HG03469 (cell line): ENCODE results near the gene DDX55.
"Not testable (repeated sequence)": the region's sequence is repeated elsewhere in the genome, so short reads cannot be mapped to it uniquely, and the experiment has no call there.

Source experiments
- ATAC-seq: cut with Tn5 transposase; IDR thresholded peaks from one replicate; pipeline ENCODE4 v1.9.1; 2021; ENCODE audit warnings: mild to moderate bottlenecking, moderate library complexity, moderate number of reproducible peaks; ENCODE audit not compliant: unreplicated experiment

The DDX55 gene, protein sequence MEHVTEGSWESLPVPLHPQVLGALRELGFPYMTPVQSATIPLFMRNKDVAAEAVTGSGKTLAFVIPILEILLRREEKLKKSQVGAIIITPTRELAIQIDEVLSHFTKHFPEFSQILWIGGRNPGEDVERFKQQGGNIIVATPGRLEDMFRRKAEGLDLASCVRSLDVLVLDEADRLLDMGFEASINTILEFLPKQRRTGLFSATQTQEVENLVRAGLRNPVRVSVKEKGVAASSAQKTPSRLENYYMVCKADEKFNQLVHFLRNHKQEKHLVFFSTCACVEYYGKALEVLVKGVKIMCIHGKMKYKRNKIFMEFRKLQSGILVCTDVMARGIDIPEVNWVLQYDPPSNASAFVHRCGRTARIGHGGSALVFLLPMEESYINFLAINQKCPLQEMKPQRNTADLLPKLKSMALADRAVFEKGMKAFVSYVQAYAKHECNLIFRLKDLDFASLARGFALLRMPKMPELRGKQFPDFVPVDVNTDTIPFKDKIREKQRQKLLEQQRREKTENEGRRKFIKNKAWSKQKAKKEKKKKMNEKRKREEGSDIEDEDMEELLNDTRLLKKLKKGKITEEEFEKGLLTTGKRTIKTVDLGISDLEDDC

DNA sequence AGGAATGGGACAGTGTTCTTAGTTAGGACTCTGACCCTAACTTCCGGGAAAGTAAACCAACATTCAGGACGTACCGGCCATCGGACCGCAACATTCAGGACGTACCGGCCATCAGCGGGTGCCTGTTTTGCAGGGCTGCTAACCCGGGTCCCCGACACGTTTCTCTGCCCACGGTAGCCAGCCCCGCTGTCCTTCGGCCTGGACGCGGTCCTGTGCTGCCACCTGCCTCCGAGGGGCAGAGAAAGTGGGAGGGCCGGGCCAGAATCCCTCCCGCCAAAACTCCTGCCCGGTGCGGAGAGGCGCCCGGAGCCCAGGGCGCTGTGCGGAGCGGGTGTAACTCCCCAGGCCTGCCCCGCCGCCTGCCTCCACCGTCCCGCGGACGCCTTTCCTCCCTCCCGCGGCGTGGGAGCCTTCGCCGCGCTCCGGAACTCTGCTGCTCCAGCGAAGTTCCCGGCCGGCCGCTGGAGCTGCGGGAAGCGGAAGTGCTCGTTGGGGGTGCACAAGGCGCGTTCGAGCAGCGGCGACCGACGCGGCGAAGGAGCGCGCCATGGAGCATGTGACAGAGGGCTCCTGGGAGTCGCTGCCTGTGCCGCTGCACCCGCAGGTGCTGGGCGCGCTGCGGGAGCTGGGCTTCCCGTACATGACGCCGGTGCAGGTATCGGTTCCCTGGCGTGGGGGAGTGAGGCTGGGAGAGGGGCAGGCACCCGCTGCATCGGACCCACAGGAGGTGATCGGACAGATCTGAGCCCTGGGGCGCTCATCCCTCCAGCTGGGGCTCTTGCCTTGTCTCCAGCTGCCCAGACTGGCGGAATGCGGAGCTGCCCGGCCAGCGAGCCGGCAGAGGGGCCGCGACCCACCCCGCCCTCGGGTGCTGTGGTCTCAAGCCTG lies at the start of gene DDX55:
TSS of gene DDX55 (plus strand) at position 498 of the 888 bp plus-strand sequence. CDS start at position 548, 50 bp downstream.
- peak; percentile 67 for ATAC-seq

DNA sequence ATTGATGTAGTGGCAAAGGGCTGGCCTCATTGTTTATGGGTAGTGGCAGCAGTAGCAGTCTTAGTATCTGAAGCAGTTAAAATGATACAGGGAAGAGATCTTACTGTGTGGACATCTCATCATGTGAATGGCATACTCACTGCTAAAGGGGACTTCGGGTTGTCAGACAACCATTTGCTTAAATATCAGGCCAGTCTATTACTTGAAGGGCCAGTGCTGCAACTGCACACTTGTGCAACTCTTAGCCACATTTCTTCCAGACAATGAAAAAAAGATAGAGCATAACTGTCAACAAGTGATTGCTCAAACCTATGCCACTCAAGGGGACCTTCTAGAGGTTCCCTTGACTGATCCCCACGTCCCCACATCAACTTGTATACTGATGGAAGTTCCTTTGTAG lies 47.8 kb upstream of the DDX55 start:
- not testable (repeated sequence) for ATAC-seq

DNA sequence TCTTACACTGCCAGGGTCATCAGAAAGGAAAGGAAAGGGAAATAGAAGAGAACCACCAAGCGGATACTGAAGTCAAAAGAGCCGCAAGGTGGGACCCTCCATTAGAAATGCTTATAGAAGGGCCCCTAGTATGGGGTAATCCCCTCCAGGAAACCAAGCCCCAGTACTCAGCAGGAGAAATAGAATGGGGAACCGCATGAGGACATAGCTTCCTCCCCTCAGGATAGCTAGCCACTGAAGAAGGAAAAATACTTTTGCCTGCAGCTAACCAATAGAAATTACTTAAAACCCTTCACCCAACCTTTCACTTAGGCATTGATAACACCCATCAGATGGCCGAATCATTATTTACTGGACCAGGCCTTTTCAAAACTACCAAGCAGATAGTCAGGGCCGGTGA lies 47.1 kb upstream of the DDX55 start:
- not testable (repeated sequence) for ATAC-seq

DNA sequence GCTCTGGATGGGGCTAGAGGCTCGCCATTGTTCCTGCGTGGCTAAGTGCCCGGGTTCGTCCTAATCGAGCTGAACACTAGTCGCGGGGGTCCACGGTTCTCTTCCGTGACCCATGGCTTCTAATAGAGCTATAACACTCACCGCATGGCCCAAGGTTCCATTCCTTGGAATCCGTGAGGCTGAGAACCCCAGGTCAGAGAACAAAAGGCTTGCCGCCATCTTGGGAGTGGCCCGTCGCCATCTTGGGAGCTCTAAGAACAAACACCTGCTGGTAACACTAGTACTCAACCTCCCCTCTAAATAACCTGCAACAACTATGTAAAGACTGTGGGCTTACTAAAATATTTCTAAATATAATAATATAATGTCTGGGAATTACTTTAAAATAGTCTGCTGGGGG lies 43.4 kb upstream of the DDX55 start:
- not testable (repeated sequence) for ATAC-seq

DNA sequence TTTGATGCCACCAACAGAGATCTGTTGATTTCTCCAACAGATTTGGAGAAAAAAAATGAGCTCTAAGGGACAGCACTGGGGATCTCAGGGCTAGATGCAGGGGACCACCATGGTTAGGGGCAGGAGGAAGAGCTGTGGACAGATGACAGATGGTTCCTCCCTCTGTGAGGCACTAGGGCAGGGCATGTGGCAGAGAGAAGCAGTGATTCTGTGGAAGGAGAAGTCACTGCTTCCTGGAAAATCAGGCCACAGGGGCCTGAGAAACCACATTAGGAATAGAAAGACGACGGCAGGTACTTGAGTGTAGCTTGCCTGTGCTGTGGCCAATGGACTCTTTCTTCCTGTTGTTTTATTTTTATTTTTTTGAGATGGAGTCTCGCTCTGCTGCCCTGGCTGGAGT lies 42.4 kb upstream of the DDX55 start:
- ATAC-seq, result no peak

DNA sequence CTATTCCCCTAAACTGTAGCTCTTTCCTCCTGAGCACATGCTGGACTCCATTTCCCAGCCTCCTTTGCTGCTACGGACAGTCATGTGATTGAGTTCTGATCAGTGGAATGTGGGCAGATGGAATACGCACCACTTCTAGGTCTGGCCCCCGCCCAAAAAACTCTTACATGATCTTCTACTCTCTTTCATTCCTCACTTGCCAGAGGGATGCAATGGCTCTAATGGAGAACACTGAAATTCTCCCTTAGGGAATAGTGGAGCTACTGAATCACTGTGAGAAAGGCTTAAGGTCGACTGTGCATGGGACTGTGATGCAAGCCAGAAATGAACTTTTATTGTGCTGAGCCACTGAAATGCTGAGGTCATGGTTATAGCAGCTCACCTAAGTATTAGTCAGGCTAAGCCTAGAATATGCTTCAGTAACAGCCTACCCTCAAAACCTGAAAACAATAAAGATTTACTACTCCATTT lies 30.5 kb upstream of the DDX55 start:
- ATAC-seq, result no peak

DNA sequence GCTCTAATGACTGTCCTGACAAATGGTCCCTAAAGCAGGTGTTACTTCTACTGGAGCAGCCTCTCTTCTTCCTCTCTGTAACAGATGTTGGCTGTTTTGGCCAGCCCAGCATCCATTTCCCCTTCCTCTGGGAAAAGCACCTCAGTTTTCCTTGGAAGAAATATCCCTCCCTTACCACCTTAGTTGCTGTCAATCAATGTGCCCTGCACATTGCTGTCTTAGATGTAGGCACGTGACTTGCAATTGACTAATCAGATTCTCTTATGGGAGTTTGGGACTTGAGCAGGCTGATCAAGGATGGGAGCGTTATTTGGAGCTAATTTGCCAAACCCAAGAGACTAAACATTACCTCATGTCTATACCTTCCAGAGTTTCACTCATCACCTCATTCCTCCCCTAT lies 29.5 kb upstream of the DDX55 start:
- ATAC-seq, result no peak

DNA sequence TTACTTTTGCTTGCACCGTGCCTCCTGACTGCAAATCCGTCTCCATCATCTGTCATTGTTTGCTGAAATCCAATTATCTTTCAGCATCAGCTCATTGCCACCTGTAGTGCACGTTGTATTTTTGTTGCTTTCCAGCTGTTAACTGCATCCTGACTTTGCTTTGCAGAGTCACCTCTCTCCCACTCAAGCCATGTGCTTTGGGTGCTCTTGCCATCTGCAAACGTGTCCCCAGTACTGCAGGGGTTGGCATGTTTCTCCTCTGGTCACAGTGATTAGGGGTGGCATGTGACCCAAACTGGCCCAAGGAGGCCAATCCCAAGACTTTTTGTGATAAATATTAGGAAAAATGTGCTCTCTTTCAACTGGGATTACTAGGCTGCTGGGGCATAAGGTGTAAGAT lies 28.0 kb upstream of the DDX55 start:
- ATAC-seq, result no peak

DNA sequence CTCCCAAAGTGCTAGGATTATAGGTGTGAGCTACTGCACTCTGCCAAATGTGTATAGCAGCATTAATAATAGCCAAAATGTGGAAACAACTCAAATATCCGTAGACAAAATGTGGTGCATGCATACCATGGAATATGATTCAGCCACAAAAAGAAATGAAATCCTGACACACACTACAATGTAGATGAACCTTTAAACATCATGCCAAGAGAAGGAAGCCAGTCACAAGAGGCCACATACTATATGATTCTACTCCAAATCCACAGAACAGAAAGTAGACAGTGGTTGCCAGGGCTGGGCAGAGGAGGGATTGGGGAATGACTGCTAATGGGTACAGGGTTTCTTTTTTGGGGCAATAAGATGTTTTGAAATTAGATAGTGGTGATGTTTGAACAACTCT lies 25.3 kb upstream of the DDX55 start:
- no peak for ATAC-seq

DNA sequence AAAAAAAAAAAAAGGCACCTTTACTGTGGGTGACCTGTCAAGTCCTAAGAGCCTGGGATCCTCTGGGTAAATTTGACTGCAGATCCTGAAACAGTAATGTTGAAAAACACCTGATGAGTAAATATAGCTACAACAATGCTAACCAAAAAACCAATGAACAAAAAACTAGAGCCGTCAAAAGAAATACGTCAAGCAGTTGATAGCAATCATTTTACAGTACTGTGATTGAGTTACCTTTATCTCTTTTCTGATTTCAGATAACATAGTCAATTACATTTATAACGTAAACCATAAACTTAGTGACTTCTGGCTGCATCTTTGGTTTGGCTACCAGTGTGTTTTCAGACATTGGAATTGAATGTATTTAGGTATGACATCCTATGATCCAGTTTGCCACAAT lies 23.7 kb upstream of the DDX55 start:
- ATAC-seq, result no peak

DNA sequence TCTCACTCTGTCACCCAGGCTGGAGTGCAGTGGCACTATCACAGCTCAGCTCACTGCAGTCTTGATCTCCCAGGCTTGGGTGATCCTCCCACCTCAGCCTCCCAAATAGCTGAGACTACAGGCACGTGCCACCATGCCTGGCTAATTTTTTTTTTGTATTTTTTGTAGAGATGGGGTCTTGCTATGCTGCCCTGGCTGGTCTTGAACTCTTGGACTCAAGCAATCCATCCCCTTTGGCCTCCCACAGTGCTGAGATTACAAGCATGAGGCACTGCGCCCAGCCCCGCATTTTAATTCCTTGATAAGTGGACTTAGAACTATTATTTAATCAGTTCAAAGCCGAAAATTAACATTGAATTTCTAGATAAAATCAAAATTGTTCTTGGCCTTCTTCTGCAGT lies 23.1 kb upstream of the DDX55 start:
- ATAC-seq, result not testable (repeated sequence)

DNA sequence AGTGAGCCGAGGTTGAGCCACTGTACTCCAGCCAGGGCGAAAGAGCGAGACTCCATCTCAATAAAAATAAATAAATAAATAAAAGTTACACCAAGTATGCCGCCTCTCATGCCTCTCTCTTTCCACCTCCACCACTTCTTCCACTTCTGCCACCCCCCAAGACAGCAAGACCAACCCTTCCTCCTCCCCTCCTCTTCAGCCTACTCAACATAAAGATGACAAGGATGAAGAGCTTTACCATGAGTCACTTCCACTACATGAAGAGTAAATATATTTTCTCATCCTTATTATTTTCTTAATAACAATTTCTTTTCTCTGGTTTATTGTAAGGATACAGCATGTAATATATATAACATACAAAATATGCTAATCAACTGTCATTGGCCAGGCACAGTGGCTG lies 21.1 kb upstream of the DDX55 start:
- ATAC-seq, result no peak

DNA sequence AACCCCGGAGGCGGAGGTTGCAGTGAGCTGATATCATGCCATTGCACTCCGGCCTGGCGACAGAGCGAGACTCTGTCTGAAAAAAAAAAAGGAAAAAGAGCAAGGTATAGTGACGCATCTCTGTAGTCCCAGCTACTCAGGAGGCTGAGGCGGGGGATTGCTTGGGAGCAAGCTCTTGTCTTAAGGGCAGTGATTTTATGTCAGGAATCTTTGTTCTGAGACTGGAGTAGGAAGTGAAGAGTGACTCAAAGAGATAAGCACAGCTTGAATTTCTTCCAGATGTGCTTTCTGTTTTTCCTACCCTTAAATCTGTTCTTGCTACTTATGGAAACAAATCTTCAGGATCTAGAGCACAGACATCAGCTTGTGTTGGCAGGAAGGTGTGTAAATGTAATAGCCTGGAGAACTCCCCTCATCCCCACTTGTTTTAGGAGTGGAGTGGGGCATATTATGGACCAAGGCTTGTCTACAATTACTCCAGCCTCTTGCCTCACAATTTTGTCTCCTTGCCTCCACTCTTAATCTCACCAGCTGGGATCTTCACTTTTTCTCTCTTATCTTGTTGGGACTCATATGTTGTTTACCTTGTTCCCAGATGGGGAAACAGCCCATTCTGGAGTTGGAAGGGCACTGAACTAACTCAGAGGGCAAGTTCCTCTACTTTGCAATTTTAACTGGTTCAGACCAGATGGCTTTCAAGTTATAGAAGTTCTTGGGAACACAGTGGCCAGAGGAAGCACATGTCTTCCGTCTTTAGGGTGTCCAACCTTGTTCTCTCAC lies 10.0 kb upstream of the DDX55 start:
- no peak for ATAC-seq

DNA sequence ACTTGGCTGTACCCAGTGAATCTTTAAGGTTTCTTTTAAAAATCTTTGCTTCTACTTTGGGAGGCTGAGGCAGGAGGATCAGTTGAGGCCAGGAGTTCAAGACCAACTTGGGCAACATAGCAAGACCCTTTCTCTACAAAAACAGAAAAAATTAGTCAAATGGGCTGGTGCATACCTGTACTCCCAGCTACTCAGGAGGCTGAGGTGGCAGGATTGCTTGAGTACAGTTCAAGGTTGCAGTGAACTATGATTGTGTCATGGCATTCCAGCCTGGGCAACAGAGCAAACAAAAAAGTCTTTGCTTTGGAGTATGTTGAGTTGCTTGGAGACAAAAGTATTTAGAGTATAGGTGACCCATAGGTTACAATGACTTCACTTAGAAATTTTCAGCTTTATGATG lies 6.2 kb upstream of the DDX55 start:
- ATAC-seq, result no peak

DNA sequence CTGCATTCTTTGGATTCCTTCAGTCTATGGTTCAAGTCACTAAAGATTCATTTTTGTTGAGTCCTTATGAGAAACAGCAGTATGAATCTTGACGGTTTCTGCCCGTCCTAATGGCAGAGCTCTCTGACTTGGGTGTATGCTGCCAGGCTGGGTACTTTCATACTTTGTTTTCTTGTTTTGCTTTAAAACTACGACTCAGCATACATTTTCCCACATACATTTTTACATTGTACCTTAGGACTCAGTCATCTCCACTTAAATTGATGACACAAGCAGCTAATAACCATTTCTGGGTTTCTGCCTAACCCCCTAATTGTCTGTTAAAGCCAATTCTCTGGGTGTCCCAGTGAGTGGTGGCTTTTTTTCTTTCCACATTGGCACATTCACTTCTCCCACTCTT lies 4.8 kb upstream of the DDX55 start:
- ATAC-seq, result no peak

DNA sequence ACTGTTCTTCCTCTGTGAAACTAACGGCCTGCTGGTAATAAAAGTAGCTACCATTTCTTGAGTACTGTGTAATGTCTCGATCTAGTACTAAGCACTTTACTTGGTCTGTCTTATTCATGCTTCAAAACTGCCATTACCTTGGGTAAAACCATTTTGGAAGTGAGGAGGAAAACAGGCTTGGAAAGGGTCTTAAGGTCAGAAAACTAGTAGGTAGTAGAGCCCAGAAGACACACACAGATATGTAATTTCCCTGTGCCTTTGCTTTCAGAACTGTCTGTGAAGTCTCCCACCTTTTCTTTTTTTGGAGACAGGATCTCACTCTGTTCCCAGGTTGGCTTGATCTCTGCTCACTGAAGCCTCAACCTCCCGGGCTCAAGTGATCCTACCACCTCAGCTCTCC lies 3.4 kb upstream of the DDX55 start:
- no peak for ATAC-seq

DNA sequence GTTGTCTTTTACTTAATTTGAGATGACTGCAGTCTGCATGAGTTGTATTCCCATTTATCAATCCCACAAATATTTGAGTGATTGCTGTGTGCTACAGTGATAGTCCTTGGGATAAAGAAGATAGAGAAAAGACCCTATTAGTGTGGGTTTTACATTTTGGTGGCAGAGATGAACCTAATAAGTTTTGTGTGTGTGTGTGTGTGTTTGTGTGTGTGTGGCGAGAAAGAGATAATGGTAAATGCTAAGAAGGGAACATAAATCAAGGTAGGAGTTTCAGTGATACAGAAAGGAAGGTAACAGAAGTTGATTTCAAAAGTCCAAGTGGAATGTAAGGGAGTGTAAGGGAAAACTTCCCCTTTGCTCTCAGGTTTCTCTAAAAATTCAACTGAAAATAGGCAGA lies 2.6 kb upstream of the DDX55 start:
- no peak for ATAC-seq

DNA sequence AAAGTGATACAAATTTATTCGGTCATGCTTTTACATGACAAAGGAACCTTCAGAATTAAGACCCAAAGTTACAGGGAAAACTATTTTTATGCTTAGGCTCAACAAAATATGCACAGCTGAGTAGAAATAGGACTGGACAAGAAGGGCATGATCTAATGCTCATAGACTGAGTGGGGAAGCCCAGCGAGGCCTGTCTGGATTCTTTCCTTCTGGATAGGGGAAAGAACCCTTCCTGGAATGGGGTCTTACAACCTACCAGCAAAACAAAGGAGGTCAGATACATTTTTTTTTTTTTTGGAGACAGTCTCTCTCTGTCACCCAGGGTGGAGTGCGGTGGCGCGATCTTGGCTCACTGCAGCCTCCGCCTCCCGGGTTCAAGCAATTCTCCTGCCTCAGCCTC lies 2.2 kb upstream of the DDX55 start:
- no peak for ATAC-seq

DNA sequence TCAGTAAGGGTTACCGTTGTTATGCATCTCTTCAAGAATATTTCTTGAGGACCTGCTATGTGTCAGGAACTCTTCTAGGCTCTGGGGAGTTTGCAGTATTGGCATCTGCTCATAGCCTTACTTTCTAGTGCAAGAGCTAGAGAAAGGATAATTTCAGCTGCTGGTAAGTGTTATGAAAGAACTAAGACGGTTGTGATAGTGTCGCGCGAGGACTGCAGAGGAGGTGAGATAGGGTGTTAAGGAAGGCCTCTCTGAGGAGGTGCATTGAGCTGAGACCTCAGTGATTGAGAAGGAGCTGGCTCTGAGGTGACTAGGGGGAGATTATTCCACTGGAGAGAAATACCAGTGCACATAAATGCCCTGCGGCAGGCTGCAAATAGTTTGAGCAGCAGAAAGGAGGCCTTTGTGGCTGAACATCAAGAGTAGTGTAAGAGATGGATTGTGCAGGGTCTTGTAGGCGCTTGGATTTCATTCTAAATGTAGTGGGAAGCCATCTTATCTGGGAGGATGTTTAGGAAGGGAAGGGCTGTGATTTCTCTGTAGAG lies 824 bp downstream of the DDX55 start:
- no peak for ATAC-seq

DNA sequence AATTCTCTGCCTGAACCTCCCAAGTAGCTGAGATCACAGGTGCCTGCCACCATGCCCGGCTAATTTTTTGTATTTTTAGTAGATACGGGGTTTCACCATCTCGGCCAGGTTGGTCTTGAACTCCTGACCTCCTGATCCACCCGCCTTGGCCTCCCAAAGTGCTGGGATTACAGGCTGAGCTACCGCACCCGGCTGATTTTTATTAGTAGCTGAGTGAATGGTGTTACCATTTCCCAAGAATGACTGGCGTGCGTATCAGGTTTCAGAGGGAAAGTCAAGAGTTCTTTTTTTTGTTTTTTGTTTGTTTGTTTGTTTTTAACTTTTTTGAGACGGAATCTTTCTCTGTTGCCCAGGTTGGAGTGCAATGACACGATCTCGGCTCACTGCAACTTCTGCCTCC lies 1.6 kb downstream of the DDX55 start:
- ATAC-seq, result not testable (repeated sequence)
